Activated naive CD4-positive, alpha-beta T cell treated with Interleukin-2 at 50 U/mL for 16 hours (primary cell): ENCODE results near the gene OR2V2.
"Not testable (repeated sequence)": the region's sequence is repeated elsewhere in the genome, so short reads cannot be mapped to it uniquely, and the experiment has no call there.

Source experiments
- DNase-seq: peaks from one replicate; pipeline ENCODE4 v3.0.0-alpha.2; 2020

Gene OR2V2

GRCh38 chr5:181170996-181171395, 23.6 kb downstream of the OR2V2 start:
- DNase-seq, result no peak

- DNase-seq, result no peak
Measured at GRCh38 chr5:181171782-181172181, 24.4 kb downstream of the OR2V2 start.

GRCh38 chr5:181173027-181173419, 25.6 kb downstream of the OR2V2 start:
- DNase-seq, result no peak

GRCh38 chr5:181173420-181174342, 26.3 kb downstream of the OR2V2 start:
- DNase-seq, result peak; percentile 70

GRCh38 chr5:181176254-181176952, 29.0 kb downstream of the OR2V2 start:
- DNase-seq, result no peak

- DNase-seq, result not testable (repeated sequence)
Measured at GRCh38 chr5:181177559-181177958, 30.2 kb downstream of the OR2V2 start.

- peak; percentile 64 for DNase-seq
Measured at GRCh38 chr5:181181650-181182565, 34.5 kb downstream of the OR2V2 start.

- DNase-seq, result no peak
Measured at GRCh38 chr5:181182651-181183050, 35.3 kb downstream of the OR2V2 start.

- DNase-seq, result no peak
Measured at GRCh38 chr5:181184845-181185216, 37.4 kb downstream of the OR2V2 start.

- DNase-seq, result no peak
Measured at GRCh38 chr5:181185560-181185959, 38.2 kb downstream of the OR2V2 start.

GRCh38 chr5:181186022-181186421, 38.6 kb downstream of the OR2V2 start:
- no peak for DNase-seq

GRCh38 chr5:181186986-181187499, 39.7 kb downstream of the OR2V2 start:
- DNase-seq, result no peak

GRCh38 chr5:181187500-181188213, 40.3 kb downstream of the OR2V2 start:
- peak; percentile 64 for DNase-seq

- DNase-seq, result peak; percentile 81
Measured at GRCh38 chr5:181188700-181189362, 41.4 kb downstream of the OR2V2 start.

- DNase-seq, result peak; percentile 73
Measured at GRCh38 chr5:181189363-181189961, 42.1 kb downstream of the OR2V2 start.

GRCh38 chr5:181189962-181190710, 42.8 kb downstream of the OR2V2 start:
- DNase-seq, result peak; percentile 55

- DNase-seq, result peak; percentile 57
Measured at GRCh38 chr5:181190711-181191525, 43.5 kb downstream of the OR2V2 start.

GRCh38 chr5:181191526-181192336, 44.3 kb downstream of the OR2V2 start:
- peak; percentile 96 for DNase-seq
